WI38 (cell line): ENCODE measurements around the gene AP1S3.

Source experiments
- H3K4me3 ChIP-seq: 2 replicates; pipeline ENCODE4 v1.5.1; 2011; ENCODE audit warnings: low read depth, mild to moderate bottlenecking, control low read depth, low read length
- CTCF ChIP-seq: IDR thresholded peaks from 2 replicates; pipeline ENCODE4 v1.5.1; 2012; ENCODE audit warnings: low read depth, mild to moderate bottlenecking, control low read depth, low read length

AP1S3 gene

DNA sequence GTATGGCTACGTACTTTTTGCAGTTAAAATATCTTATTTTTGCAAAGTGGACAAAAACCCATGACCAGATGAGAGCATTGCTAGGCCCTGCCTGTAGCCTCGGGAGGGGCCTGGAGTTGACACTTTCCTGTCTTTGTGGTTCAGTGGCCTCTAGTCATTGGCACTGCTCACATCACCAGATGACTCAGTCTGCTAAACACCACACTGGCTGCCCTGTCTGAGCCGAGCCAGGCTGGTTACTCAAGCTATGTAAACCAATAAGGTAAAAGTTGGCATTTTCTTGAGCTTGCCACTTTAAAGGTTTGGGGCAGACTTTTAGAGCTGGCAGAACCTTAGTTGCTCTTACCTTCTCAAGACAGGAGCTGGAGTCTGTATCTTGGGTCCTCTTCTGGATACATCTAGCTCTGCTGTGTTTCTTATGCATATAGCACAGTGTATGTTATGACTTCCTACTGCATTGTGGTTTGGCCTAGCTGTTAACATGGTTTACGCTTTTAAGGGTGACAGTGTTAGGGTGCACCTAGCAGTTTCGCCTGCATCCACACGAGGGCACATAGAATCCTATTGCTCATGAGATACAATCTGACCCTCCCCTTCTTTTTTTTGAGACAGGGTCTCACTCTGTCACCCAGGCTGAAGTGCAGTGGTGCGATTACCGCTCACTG lies 76.4 kb downstream of the AP1S3 start:
- no peak overlapping the region for H3K4me3 ChIP-seq
- no peak for TF ChIP-seq CTCF

DNA sequence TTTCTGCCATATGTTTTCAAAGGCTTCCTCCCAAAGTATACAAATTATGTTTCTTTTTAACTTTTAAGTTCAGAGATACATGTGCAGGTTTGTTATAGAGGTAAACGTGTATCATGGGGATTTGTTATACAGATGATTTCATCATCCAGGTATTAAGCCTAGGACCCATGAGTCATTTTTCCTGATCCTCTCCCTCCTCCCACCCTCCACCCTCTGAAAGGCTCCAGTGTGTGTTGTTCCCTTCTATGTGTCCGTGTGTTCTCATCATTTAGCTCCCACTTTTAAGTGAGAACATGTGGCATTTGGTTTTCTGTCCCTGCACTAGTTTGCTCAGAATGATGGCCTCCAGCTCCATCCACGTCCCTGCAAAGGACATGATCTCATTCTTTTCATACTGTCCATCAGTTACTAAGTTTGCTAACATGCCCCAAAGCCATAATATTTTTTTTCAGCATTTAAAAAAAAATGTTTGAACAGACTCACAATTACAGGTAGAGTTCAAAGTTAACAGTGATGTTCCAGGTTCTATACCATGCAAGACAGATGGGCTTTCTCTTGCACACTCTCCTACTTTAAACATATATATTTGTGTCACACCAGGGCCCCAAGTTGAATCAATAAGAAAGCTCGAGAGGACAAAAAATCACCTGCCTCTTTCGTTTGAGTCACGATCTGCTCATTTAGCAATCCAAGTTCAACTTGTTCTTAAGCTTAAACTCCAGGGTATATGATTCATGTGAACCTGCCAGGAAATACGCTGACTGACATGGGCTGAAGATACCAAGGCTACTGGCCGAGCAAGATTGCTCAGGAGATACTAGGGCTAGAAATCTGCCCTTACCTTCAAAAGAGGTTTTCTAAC lies 77.6 kb downstream of the AP1S3 start:
- TF ChIP-seq CTCF: no peak
- H3K4me3 ChIP-seq: no peak overlapping the region

- TF ChIP-seq CTCF: no peak
- H3K4me3 ChIP-seq: no peak overlapping the region
These were observed 79.1 kb downstream of the AP1S3 start for GRCh38 chr2:223758131-223758840.

GRCh38 chr2:223753940-223754339 lies 83.4 kb downstream of the AP1S3 start:
- no peak overlapping the region for H3K4me3 ChIP-seq
- TF ChIP-seq CTCF: no peak

DNA sequence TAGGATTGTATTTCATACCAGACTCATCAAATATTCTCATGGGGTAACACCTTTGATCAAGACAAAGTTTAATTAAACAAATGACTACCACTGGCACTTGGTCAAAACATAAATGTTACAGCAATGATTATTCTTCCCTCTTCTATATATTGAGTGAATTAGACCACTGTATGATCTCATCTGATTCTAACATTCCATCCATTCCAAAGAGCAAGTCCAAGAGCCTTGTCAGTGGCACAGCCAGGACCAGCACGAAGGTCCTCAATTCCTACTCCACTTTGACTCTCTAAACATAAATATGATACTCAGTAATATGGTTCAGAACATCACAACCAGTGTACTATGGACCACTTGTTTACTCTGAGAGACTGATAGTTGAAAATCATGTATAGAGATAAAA lies 86.4 kb downstream of the AP1S3 start:
- no peak for TF ChIP-seq CTCF
- H3K4me3 ChIP-seq: no peak overlapping the region

GRCh38 chr2:223747392-223748042 lies 89.9 kb downstream of the AP1S3 start:
- TF ChIP-seq CTCF: no peak
- H3K4me3 ChIP-seq: no peak overlapping the region
